Activated T-cell treated with anti-CD3 and anti-CD28 coated beads, Interleukin-2, amount 50 U/mL, for 1 hour (primary cell): ENCODE data around the gene NDUFA5.

Source experiments
- DNase-seq: peaks from one replicate; pipeline ENCODE4 v3.0.0-alpha.2; 2020

The NDUFA5 gene

GRCh38 chr7:123557398-123558288 lies at the start of gene NDUFA5:
Gene NDUFA5, minus strand, starts transcription at chr7:123557818. Its CDS starts 23 bp downstream, at chr7:123557795.
- peak; percentile 90 for DNase-seq

GRCh38 chr7:123604739-123605138 lies 47.1 kb upstream of the NDUFA5 start:
- DNase-seq: no peak

GRCh38 chr7:123602648-123603047 lies 45.0 kb upstream of the NDUFA5 start:
- DNase-seq: no peak

GRCh38 chr7:123601530-123601929 lies 43.9 kb upstream of the NDUFA5 start, which contains the start of gene ASB15:
Gene ASB15, plus strand, starts transcription at chr7:123601821. Its CDS starts 12,682 bp downstream, at chr7:123614503.
- DNase-seq: no peak

GRCh38 chr7:123600876-123601275 lies 43.3 kb upstream of the NDUFA5 start:
- no peak for DNase-seq

GRCh38 chr7:123599766-123600165 lies 42.1 kb upstream of the NDUFA5 start:
- DNase-seq: no peak

GRCh38 chr7:123598657-123599056 lies 41.0 kb upstream of the NDUFA5 start:
- DNase-seq: no peak

GRCh38 chr7:123594813-123595241 lies 37.2 kb upstream of the NDUFA5 start:
- DNase-seq: no peak

- DNase-seq: no peak
These were observed 30.8 kb upstream of the NDUFA5 start for GRCh38 chr7:123588376-123588775.

GRCh38 chr7:123583821-123584220 lies 26.2 kb upstream of the NDUFA5 start:
- no peak for DNase-seq

- no peak for DNase-seq
These were observed 23.5 kb upstream of the NDUFA5 start for GRCh38 chr7:123581162-123581459.

GRCh38 chr7:123580406-123581161 lies 23.0 kb upstream of the NDUFA5 start:
- no peak for DNase-seq

- no peak for DNase-seq
These were observed 21.8 kb upstream of the NDUFA5 start for GRCh38 chr7:123579416-123579815.

- no peak for DNase-seq
These were observed 16.4 kb upstream of the NDUFA5 start for GRCh38 chr7:123573896-123574467.

GRCh38 chr7:123573341-123573740 lies 15.7 kb upstream of the NDUFA5 start:
- no peak for DNase-seq

GRCh38 chr7:123571684-123572083 lies 14.1 kb upstream of the NDUFA5 start:
- DNase-seq: no peak

- no peak for DNase-seq
These were observed 13.6 kb upstream of the NDUFA5 start for GRCh38 chr7:123571187-123571586.

- no peak for DNase-seq
These were observed 13.0 kb upstream of the NDUFA5 start for GRCh38 chr7:123570390-123571182.

- DNase-seq: no peak
These were observed 11.9 kb upstream of the NDUFA5 start for GRCh38 chr7:123569352-123570010.

GRCh38 chr7:123562121-123562520 lies 4.5 kb upstream of the NDUFA5 start:
- DNase-seq: no peak

- no peak for DNase-seq
These were observed 764 bp upstream of the NDUFA5 start for GRCh38 chr7:123558289-123558874.

- DNase-seq: no peak
These were observed 611 bp downstream of the NDUFA5 start for GRCh38 chr7:123557016-123557397.
